Femur (tissue), 1 donor: Measurements from ENCODE around the gene DHX16.

Experiments
- DNase-seq: peaks from one replicate; pipeline ENCODE4 v3.0.0-alpha.2; 2017

The DHX16 gene

GRCh38 chr6:30691208-30691847 lies 18.5 kb upstream of the DHX16 start:
- no peak for DNase-seq

DNA sequence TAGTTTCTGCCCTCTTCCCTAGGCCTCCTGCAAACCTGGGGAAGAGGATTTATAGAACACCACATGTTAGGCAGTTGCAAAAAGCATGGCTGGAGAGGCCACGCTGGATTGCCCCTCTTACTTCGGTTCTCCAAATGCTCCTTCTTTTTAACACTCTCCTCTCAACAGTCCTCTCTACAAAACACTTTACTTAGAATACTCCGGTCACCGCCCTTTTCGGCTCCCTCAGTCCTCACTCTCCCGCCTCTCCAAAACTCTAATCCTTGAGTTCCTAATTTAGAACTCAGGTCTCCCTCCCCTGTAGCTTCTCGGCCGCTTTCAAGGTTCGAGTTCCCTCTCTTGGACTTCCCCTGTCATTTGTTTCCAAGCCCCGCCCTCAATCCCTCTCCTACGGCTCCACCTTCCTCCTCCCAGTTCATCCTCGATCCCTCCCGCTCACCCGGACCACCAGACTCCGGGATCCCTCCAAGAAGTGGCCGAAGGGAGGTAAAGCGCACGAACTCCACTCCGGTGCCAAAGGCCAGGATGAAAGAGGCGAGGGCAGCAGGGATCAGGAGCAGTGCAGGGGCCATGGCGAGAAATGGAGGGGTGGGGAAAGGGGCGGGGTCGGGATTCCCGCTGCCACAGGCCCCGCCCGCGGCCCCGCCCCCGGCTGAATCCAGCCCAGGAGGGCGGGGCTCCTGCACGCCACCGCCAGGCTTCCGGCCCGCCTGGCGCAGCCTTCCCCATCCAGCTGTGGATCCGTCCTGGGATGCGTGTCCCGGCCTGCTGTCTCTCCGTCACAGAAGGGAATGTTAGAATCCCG lies 17.8 kb upstream of the DHX16 start, which contains the start of gene NRM:
Gene NRM (minus strand): TSS at position 582 of the 805 bp plus-strand sequence. CDS start 10 bp downstream, at position 572.
- peak; percentile 92 for DNase-seq

- DNase-seq, result no peak
Measured at GRCh38 chr6:30689985-30690384, 17.2 kb upstream of the DHX16 start.

- DNase-seq, result no peak
Measured at GRCh38 chr6:30689022-30689865, 16.4 kb upstream of the DHX16 start.

DNA sequence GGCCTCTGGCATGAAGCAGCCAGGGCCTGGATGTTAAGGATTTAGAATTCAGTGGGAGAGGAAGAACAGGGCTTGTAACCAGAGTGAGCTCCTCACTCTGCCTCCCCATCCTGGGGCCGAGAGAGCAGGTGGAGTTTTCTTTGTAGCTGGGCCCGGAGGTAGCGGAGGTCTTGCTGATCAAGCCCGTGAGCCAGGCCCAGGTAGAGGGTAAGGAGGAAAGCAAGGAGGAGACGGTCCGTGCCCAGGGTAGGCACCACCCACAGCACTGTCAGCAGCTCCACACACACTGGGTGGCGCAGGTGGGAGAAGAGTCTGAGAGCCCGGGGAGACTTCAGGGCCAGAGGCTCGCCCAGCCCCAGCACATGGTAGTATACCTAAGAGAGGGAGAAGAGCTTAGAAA lies 15.8 kb upstream of the DHX16 start:
- DNase-seq, result no peak

GRCh38 chr6:30687659-30688431 lies 15.0 kb upstream of the DHX16 start:
- DNase-seq, result peak; percentile 67

- peak; percentile 97 for DNase-seq
Measured at GRCh38 chr6:30686908-30687658, 14.3 kb upstream of the DHX16 start.

DNA sequence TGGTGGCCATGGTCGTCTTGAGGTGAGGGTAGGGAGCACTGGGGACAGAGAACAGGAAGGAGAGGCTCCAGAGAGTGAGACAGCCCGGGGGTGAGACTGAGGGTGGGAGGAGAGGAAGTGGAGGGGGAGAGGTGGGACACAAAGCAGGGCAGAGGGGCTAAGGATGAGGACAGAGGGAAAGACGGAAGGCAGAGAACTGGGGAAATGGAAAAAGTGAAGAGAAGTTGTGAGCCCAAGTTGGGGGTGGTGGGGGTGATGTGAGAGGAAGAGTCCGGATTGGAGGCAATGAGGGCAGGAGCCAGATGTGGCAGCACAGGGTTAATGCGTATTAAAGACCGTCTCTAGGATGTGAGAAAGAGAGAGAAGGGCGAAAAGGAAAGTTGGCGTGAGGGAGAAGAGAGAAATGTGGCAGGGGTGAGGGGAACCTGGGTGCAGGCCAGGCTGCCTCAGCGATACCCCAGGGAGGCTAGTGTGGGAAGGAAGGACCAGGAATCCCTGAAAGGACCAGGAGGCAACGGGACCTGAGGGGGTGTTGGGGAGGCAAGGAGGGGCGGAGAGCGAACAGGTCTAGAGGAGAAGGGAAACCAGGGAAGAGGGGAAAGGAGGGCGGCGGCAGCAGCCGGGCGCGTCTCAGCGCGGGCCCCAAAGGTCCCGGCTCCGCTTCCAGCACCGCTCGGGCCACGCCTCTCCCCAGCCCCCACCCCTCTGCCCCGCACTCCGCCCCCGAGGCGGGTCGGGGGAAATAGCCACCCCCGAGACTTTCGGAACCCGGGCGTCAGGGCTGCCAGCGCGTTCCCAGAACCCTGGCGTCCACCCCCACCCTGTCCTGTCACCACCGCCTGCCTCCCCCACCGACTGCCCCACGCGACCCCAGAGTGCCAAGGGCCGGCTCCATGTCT lies 13.5 kb upstream of the DHX16 start, which contains the start of gene PPP1R18:
Gene PPP1R18 (minus strand): TSS at position 637 of the 899 bp plus-strand sequence. CDS start 627 bp downstream, at position 10.
- peak; percentile 90 for DNase-seq

- DNase-seq, result no peak
Measured at GRCh38 chr6:30685157-30686008, 12.6 kb upstream of the DHX16 start.

DNA sequence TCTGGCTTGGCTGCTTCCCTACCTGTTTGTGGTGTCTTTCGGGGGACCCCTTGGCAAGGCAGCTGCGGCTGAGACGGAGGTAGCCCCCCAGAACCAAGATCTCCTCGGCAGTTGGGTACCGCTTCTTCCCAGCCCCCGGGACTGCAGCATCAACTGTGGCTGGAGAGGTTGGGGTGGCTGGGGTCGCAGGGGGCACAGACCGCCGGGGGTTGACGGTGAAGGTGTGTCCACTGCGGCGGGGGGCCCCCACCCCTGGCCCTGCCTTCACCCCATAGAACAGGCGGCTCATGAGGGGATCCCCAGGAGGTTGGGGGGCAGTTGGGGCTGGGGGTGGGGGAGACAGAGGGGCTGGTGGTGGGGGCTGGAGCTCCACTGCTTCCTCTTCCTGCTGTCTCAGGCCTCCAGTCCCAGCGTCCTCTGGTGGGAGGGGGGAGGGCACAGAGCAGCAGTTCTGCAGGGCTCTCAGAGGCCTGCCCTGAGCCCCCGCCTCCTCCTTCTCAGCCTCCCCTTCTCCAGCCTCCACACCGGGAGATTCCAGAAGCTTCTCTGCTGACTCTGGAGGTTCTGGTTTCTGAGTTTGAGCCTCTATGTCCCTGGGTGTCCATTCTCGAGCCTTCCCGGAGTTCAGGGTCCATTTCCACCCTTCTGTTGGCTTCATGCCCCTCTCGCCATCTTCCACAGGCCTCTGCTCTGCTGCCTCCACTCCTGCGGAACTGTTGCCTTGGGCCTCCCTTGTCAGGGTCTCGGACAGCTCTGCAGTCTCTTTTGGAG lies 11.8 kb upstream of the DHX16 start:
- peak; percentile 60 for DNase-seq

- DNase-seq, result no peak
Measured at GRCh38 chr6:30683980-30684338, 11.2 kb upstream of the DHX16 start.

DNA sequence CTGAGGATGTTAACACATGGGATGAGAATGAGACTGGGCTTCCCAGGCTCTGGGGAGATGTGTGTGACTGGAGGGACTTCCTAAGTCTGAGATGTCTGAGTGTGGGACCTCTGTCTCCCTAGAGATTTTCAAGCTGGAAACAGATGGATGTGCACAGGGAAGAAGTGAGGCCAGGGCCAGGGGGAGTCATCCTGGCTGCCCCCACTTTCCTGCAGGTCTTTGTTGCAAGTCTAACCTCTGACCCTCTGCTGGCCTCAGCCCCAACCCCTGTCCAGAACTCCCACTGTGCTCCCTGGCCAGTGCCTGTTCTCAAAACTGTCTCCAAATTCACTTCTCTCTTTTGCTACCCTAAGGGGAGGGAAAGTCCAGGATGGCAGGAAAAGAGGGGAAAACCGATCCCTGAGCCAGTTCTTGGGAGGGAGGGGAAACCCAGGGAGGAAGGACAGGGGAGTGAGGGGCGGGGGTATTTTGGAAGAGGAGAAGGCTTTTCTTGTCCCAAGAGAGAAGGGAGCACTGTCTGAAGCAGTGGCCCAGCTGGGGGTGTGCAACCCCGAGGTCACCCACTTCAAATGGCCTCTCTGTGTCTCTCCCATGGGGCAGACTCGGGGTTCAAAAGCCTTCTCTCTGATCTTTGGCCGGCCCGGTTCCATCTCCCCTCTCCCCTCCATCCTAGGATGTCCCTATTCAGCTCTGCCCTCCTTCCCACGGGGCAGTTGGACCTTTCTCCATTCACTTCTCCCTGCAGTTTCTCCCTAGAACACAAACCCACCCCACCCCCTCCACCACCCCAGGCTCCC lies 10.6 kb upstream of the DHX16 start:
- no peak for DNase-seq

- DNase-seq, result peak; percentile 88
Measured at GRCh38 chr6:30682143-30683117, 9.6 kb upstream of the DHX16 start.

DNA sequence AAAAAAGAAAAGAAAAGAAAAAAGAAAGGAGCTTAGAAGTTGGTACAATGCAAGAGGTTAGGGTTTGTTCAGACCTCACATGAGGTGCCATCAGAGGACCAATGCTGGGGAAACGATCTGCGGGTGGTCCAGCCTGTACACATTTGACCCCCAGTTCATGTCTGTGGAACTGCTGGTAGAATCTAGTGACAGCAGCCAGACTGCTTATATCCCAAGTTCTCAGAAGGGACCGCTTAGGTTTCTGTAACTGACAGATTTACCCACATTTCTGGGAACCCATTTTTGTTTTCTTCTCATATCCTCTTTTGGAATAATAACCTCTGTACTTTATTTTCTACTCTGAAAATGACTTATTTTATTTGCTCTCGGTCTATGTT lies 8.9 kb upstream of the DHX16 start:
- DNase-seq, result no peak

DNA sequence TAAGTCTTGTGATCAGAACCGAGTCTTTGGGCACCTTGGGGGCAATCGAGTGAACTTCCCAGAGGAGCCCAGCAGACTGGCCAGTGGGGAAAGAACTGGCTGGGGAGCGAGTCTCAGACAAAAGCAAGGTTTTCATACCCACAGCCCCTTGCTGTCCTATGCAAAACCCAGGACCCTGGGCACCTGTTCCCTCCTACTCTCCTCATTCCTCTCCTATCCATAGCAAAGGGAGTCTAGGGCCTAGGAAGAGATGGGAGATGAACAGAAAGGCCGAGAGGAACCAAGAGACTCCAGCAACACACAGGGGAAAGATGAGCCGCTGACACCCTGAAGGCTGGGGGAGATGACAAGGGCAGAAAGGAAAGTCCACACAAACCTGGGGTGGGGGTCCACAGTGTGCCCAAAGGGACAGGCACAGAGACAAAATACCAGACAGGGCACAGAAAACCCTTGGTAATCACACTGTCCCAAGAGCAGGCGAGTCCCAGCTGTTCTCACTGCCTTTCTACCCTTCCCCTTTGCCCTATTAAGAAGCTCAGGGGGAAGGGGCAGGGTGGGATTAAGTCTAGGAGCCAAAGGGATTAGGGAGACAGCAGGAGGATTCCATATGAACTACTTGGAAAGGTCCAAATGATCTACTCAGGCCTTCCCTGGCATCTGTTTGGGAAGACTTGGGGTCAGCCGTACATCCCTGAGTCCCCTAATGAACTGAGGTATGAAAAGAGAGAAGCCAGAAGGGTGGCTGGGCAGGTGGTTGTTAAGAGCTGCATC lies 7.1 kb upstream of the DHX16 start:
- DNase-seq, result no peak
